SK-N-MC (cell line): ENCODE data around the gene RYR2.

ENCODE experiments used
- EZH2 ChIP-seq: fragments of 200-600 bp; sonication (generic); IDR thresholded peaks from one replicate; pipeline ENCODE4 v1.6.1; 2017; ENCODE audit warnings: antibody characterized with exemption
- FOXP2 ChIP-seq: optimal IDR thresholded peaks from 2 replicates; pipeline ENCODE3; 2011; ENCODE audit warnings: mild to moderate bottlenecking, moderate library complexity; ENCODE audit not compliant: insufficient read depth; ENCODE audit errors: extremely low read length, control extremely low read depth
- POLR2AphosphoS5 ChIP-seq: IDR thresholded peaks from 2 replicates; pipeline ENCODE4 v1.6.1; 2012; ENCODE audit warnings: mild to moderate bottlenecking, low read depth, low read length, borderline replicate concordance

GRCh38 chr1:237201155-237201554 is 159.2 kb downstream of the RYR2 start:
- TF ChIP-seq EZH2 (no peak), POLR2AphosphoS5 (no peak), FOXP2 (no peak)
